ENCODE data around the gene NRAP. TPM values are rescaled to one million over a fixed set of nuclear protein-coding genes. Genes with fewer than 3 reads are reported as not detected.

NRAP gene
- total and polyA plus RNA-seq, 10 of the 15 experiments (the other 5 are each of a cell fraction or from before 2014, with no cell fraction given), result not detected

- no peak overlapping the region for H3K27ac ChIP-seq (ENCODE audit: control insufficient read depth, insufficient read depth)
- no peaks in the 10 kb centered on the region for H3K9me3 ChIP-seq (replicated peaks; ENCODE audit: control insufficient read depth, insufficient read depth, low read length)
- DNase-seq (ENCODE audit: low read depth, low spot score), result no peak
- TF ChIP-seq TCF7 (IDR thresholded peaks at IDR 0.05; ENCODE audit: borderline replicate concordance), result no peak
- TF ChIP-seq NFYA (IDR thresholded peaks at IDR 0.05; ENCODE audit: borderline replicate concordance, low read depth, low read length), result no peak
- no peak for TF ChIP-seq POLR2AphosphoS2 (IDR thresholded peaks at IDR 0.05; ENCODE audit: low read depth, low read length)
- TF ChIP-seq ATF7 (IDR thresholded peaks at IDR 0.05; ENCODE audit: low read depth), result no peak
- no peak for TF ChIP-seq ATF3 (IDR thresholded peaks at IDR 0.05; ENCODE audit: borderline replicate concordance, extremely low read depth, low read depth, low read length)
- BruUV-seq (replicated peaks), result no TSS peak
- H3K36me3 ChIP-seq (ENCODE audit: control insufficient read depth in 2 of 2, insufficient read depth in 2 of 2, low read length in 1 of 2), result no peaks in the 10 kb centered on the region
- H3K4me1 ChIP-seq (ENCODE audit: control insufficient read depth, insufficient read depth, low read length), result no peaks in the 10 kb centered on the region
- H3K4me3 ChIP-seq, result no peak overlapping the region
- intact Hi-C loops (cut with micrococcal nuclease; ENCODE audit: unreplicated experiment), result no loop called here
- FAIRE-seq, result no peak
- in situ Hi-C loops (cut with MboI), result no loop called here
- no peaks in the 10 kb centered on the region for H4K20me1 ChIP-seq (ENCODE audit: control insufficient read depth, insufficient read depth)
- ChIA-PET CTCF (interaction anchor here (1.7 to 3.1 kb wide), 2 partner anchors 11 to 13 kb away, joined by 5 to 11 read pairs; no protein-coding TSS in a partner anchor), POLR2A (no interaction called here), RAD21 (ENCODE audit: unreplicated experiment) (no interaction called here), SMC1A (ENCODE audit: uncharacterized antibody, unreplicated experiment) (no interaction called here)
- WGBS (ENCODE audit: insufficient coverage, insufficient replicate concordance, low lambda C conversion rate, missing lambda C conversion rate), result 20% methylated on average over 2 of the region's 2 CpGs
- H3K9ac ChIP-seq (ENCODE audit: control insufficient read depth, insufficient read depth, low read length), result no peak overlapping the region
- ATAC-seq, result no peak
- no peaks in the 10 kb centered on the region for H3K79me2 ChIP-seq (ENCODE audit: control insufficient read depth, insufficient read depth, low read length)
- no peak overlapping the region for H3K4me2 ChIP-seq (ENCODE audit: control insufficient read depth, insufficient read depth)
- H3K27me3 ChIP-seq (replicated peaks in 1 of 2; ENCODE audit: control insufficient read depth in 2 of 2, insufficient read depth in 2 of 2, low read length in 1 of 2), result peaks cover 2 to 3% of the 10 kb centered on the region in 2 experiments; a peak in 2 of 4 replicates
- no peak overlapping the region for H2AFZ ChIP-seq (ENCODE audit: control insufficient read depth, low read depth, low read length)
These were observed 35.2 kb downstream of the NRAP start for GRCh38 chr10:113628607-113629153.

GRCh38 chr10:113627836-113628235, 36.0 kb downstream of the NRAP start:
- DNase-seq (ENCODE audit: low read depth, low spot score) (no peak), FAIRE-seq (no peak), ATAC-seq (no peak)
- Histone ChIP-seq H3K9ac (ENCODE audit: control insufficient read depth, insufficient read depth, low read length) (no peak overlapping the region), H3K27ac (ENCODE audit: control insufficient read depth, insufficient read depth) (no peak overlapping the region), H3K4me1 (ENCODE audit: control insufficient read depth, insufficient read depth, low read length) (no peaks in the 10 kb centered on the region), H2AFZ (ENCODE audit: control insufficient read depth, low read depth, low read length) (no peak overlapping the region), H4K20me1 (ENCODE audit: control insufficient read depth, insufficient read depth) (no peaks in the 10 kb centered on the region), H3K9me3 (replicated peaks; ENCODE audit: control insufficient read depth, insufficient read depth, low read length) (no peaks in the 10 kb centered on the region), H3K4me3 (no peak overlapping the region), H3K4me2 (ENCODE audit: control insufficient read depth, insufficient read depth) (no peak overlapping the region), H3K36me3 (ENCODE audit: control insufficient read depth in 2 of 2, insufficient read depth in 2 of 2, low read length in 1 of 2) (no peaks in the 10 kb centered on the region), H3K79me2 (ENCODE audit: control insufficient read depth, insufficient read depth, low read length) (no peaks in the 10 kb centered on the region), H3K27me3 (replicated peaks in 1 of 2; ENCODE audit: control insufficient read depth in 2 of 2, insufficient read depth in 2 of 2, low read length in 1 of 2) (peaks cover 2 to 3% of the 10 kb centered on the region in 2 experiments; a peak in 2 of 4 replicates)
- ChIA-PET RAD21 (ENCODE audit: unreplicated experiment) (no interaction called here), POLR2A (interaction anchor here (0.6 kb wide), 1 partner anchor 122 kb away, joined by 5 read pairs; no protein-coding TSS in a partner anchor), SMC1A (ENCODE audit: uncharacterized antibody, unreplicated experiment) (interaction anchor here (0.6 kb wide), 1 partner anchor 603 kb away, joined by 3 read pairs; no protein-coding TSS in a partner anchor), CTCF (interaction anchor here (0.6 to 3.1 kb wide), 3 partner anchors 10 to 12 kb away, joined by 4 to 11 read pairs (median 5); no protein-coding TSS in a partner anchor)
- no TSS peak for BruUV-seq (replicated peaks)
- intact Hi-C loops (cut with micrococcal nuclease; ENCODE audit: unreplicated experiment) (no loop called here), in situ Hi-C loops (cut with MboI) (no loop called here)
- WGBS (ENCODE audit: insufficient coverage, insufficient replicate concordance, low lambda C conversion rate, missing lambda C conversion rate), result 11% methylated on average over 6 of the region's 6 CpGs
- TF ChIP-seq, protein P1, sequence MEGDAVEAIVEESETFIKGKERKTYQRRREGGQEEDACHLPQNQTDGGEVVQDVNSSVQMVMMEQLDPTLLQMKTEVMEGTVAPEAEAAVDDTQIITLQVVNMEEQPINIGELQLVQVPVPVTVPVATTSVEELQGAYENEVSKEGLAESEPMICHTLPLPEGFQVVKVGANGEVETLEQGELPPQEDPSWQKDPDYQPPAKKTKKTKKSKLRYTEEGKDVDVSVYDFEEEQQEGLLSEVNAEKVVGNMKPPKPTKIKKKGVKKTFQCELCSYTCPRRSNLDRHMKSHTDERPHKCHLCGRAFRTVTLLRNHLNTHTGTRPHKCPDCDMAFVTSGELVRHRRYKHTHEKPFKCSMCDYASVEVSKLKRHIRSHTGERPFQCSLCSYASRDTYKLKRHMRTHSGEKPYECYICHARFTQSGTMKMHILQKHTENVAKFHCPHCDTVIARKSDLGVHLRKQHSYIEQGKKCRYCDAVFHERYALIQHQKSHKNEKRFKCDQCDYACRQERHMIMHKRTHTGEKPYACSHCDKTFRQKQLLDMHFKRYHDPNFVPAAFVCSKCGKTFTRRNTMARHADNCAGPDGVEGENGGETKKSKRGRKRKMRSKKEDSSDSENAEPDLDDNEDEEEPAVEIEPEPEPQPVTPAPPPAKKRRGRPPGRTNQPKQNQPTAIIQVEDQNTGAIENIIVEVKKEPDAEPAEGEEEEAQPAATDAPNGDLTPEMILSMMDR (IDR thresholded peaks at IDR 0.05 in 2 of 3, conservative IDR thresholded peaks at IDR 0.05 in 1 of 3; ENCODE audit: control insufficient read depth in 2 of 3, extremely low read depth in 1 of 3, insufficient read depth in 1 of 3, low read depth in 3 of 3, low read length in 3 of 3), result no peak
- no peak for TF ChIP-seq ZNF217 (IDR thresholded peaks at IDR 0.05)
- no peak for TF ChIP-seq SMAD5 (IDR thresholded peaks at IDR 0.05; ENCODE audit: low read depth)
- no peak for TF ChIP-seq EED (IDR thresholded peaks at IDR 0.05; ENCODE audit: low read depth)
- TF ChIP-seq NR2C2 (IDR thresholded peaks at IDR 0.05; ENCODE audit: borderline replicate concordance, control insufficient read depth, insufficient read length, low read depth), result no peak
- no peak for TF ChIP-seq CEBPZ (IDR thresholded peaks at IDR 0.05; ENCODE audit: low read depth, low read length)
- TF ChIP-seq ATF7 (IDR thresholded peaks at IDR 0.05; ENCODE audit: low read depth), result no peak

Measured in GM12878 (cell line).